NCI-H226 (cell line): ENCODE measurements around the gene HSD17B14.
"Not testable (repeated sequence)": the region's sequence is repeated elsewhere in the genome, so short reads cannot be mapped to it uniquely, and the experiment has no call there.

Experiments used
- DNase-seq: peaks from one replicate; pipeline ENCODE4 v3.0.0-alpha.2; 2015

The HSD17B14 gene

DNA sequence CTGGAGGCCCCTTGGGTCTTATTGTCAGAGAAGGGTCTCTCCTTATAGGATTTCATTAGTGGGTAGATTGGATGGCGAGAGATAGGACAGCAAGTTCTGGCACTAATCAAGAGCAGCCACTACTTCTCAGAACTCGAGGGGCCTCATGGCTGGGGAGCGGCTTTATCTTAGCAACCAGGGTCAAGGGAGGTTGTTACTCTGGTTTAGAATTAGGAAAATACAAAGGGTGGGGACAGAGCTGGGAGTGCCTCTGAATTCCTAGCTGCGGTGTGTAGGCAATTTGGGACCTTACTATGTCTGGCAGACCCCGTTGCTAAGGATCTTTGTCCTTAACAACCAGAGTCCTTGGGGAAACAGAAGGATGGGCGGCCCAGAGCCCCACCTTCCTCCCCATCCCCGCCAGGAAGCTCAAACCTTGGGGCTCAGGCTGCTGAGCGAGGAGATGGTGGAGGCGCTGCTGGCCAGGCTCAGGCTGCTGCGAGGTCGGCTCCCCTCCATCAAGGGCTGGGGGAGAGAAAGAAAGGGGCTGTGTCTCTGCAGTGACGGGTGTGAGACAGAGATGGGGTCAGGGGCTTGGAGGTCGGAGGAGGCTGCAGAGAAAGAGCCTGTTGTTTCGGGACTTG is 30.9 kb upstream of the HSD17B14 start:
- no peak for DNase-seq

DNA sequence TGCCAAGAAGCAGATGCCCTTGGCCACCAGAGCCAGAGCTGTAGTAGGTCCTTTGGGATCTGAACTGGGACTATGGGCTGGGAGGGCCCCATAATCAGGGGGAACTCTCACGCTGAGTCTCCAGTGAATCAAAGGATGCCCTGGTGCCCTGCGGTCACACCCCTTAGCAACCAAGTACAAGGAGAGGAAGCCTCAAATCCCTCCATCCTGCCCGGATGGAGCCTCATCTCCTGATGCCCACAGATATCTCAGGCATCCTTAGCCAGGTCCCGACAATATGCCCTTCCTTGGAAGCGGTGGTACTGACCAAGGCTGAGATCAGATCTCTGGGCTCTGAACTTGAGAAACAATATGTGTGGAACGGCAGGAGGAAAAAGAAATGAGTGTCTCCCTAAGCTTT is 30.4 kb upstream of the HSD17B14 start:
- no peak for DNase-seq

DNA sequence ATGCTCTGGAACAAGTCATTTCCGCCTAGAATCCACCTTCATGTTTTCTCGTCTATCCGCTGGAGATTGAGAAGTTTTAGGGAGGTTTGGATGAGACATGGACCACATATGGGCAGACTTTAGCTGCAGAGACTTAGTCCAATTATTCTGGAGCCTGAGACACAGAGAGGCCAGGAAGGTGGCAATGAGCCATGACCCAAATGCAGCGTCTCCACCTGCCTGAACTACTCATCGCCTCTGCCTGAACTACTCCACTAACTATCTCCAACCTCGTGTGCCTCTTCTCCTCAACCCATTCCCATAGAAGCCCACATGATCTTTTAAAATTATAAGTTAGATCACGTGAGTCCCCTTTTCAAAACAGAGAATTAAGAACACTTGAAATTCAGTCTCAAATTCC is 26.5 kb upstream of the HSD17B14 start:
- DNase-seq, result no peak

DNA sequence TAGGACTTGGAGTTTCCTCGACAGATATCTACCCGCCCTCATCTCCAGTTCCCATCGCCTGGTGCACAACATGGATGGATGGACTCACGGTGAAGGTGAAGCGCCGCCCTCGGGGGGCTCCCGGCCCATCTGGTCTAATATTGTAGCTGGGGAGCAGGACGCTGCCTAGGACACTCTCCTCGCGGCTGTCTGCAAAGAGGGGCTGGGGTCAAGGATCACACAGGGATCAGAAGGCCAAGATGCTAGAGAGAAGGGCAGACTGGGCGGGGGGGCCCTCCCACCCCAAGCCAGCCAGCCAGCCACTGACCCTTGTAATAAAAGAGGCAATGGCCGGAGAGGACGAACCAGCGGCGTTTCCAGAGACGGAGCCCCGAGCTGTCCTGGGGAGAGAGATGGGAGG is 25.0 kb upstream of the HSD17B14 start:
- no peak for DNase-seq

DNA sequence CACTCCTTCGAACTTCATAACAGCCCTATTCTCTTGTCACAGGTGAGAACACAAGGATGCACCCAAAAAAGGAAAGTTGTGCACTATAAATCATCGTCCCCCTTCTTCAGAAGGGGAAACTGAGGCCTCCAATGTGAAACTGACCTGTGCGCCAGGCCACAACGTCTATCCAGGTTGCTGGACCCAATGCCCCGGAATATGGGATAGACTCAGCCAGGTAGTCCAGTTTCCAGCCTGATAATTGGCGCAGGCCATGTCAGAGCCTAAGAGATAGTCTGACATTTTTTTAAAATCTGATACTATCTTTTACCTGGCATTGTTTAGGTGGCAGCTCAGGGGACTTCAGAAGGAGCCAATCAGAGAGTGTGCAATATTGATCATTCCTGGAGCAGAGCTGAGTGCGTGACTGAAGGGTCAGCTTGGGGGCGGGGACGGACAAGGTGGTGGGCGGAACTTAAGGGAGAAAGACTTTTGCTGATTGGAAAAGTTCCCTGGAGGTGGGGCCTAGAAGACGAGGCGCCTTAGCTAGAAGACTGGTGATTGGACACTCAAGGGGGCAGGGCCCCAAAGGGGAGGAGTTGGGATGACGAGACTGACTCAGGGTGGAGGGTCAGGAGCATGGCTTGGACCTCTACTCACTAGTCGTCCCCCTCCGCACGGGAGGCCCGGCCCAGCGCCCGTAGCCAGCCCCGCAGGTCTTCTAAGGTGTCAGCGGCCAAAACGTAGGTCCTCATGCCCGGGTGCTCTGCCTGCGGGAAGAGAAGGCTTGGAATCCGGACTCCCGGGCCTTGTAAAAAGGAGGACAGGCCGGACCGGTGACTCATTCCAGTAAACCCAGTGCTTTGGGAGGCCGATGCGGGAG is 23.7 kb upstream of the HSD17B14 start:
- DNase-seq, result no peak

DNA sequence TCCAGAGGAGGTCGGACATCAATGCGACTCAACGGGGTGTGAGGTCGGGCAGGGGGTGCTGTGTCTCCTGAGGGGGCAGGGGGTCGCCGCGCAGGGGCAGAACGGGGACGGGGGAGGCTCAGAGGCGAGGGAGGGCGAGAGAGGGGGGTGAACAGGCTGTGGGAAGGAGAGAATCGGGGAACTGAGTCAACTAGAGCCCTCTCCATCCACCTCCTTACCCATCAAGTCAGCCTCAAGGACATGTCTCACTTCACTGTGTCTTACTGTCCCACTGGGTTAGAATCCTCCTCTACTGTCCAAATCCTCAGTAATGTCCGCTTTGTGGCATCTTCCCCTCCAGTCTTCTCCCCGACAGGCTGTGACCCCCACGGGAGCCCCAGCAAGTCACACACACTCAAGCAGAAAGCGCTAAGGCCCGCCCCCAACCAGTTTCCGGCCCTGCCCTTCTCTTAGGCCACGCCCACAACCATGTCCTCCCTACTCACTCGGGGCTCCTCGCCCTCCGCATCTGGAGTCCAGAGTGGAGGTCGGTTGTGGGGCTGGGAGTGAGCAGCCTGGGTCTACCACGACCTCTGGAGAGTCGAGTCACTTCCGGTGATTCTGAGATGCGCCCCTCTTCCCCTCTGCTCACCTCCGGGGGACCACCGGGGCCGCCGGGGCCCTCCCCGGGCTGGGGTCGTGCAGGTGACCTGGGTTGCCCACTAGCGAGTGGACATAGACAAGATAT is 22.9 kb upstream of the HSD17B14 start:
- no peak for DNase-seq

DNA sequence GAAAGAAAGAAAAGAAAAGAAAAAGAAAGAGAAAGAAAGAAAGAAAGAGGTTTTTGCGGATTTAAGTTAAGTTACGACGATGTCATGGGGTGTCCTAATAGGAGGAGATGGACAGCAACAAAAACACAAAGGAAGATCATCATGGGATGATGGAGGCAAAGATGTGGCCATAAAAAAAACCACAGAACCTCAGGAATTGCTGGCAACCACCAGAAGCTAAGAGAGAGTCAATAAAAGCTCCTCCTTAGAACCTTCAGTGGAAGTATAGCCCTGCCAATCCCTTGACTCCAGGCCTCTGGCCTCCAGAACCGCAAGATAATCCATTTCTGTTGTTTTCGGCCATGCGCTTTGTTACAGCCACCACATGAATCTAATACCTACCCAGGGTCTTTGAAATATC is 20.6 kb upstream of the HSD17B14 start:
- no peak for DNase-seq

DNA sequence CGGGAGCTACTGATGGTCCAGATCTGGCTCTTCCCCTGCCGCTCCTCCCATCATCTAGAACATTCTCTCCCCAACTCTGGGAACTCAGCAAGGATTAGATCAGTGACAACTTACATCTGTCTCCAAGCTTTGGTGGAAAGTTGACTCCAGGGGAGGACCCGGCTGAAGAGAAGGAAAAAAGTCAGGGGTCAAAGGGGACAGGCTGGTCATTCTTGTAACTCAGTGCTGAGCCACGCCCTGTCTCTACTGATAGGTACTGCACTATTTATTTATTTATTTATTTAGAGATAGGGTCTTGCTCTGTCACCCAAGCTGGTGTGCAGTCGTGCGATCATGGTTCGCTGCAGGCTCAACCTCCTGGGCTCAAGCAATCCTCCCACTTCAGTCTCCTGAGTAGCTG is 17.8 kb upstream of the HSD17B14 start:
- no peak for DNase-seq

DNA sequence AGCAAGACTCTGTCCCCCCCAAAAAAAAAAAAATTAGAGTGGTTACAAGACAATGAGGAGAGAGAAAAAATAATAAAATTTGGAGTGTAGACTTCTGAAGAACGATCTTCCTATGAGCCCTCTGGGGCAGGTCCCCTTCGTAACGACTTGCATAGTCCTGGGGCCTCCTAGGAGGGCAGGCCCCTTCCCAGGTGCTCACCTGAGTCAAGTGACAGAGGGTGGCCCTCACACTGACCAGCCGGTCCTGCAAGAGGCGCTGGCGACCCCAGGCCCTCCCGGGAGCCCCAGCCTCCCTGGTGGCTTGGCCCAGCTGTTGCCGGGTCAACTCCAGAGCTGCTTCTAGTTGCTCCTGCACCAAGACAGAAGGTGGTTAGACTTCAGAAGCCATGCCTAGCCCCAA is 17.2 kb upstream of the HSD17B14 start:
- no peak for DNase-seq

DNA sequence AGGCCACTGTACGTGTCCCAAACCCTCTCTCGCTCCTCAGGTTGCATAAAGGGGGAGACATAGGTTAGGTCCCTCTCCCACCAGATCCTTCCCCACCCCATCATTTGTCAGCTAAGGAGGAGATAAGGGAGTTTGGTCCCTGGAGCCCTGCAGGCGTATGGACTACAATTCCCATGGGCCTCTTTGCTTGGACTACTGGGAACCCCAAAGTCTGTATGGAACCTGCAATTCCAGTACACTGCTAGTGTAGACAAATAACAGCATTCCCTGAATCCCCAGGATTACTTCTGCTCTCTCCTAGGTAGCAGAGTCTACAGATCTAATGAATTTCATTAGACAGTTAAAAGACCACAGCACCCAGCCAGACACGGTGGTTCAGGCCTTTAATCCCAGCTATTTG is 16.0 kb upstream of the HSD17B14 start:
- DNase-seq, result no peak

DNA sequence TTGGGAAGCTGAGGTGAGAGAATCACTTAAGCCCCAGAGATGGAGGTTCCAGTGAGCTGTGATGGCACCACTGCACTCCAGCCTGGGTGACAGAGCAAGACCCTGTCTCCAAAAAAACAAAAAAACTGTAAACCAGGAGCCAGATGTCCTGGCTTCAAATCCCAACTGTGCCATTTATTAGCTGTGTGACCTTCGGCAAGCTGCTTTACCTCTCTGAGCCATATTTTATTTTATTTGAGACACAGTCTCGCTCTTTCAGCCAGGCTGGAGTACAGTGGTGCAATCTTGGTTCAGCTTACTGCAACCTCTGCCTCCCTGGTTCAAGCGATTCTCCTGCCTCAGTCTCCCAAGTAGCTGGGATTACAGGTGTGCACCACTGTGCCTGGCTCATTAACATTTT is 10.4 kb upstream of the HSD17B14 start:
- DNase-seq, result not testable (repeated sequence)

DNA sequence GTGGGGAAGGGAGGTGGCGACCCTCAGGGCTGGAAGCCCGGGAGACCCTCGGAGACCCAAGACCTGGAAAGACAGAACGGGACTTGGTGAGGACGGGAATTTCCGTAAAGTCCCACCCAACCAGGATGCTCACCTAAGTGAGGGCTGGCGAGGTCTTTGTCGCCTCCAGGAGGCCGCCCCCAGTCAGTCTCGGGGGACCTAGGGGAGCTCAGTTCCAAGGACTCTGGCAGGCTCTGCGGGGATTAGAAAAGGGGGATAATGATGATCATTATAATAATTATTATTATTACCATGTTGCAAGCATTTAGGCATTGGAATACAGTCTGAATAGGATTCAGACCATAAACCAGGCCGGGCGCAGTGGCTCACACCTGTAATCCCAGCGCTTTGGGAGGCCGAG is 9.1 kb upstream of the HSD17B14 start:
- DNase-seq, result no peak

DNA sequence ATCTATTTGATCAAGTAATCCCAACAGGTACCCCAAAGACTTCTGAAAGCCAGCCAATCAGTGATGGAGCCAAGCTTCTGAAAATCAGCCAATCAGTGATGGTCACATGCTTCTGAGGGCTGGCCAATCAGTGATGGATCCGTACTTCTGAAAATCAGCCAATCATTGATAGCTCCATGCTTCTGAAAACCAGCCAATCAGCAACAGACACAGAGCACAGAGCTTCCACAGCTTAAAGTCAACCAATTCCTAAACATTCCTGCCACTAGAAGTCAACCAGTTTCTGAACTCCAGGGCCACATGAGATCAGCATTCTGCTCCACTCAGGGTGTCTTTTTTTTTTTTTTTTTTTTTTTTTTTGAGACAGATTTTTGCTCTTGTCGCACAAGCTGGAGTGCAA is 8.2 kb upstream of the HSD17B14 start:
- peak; percentile 39 for DNase-seq

DNA sequence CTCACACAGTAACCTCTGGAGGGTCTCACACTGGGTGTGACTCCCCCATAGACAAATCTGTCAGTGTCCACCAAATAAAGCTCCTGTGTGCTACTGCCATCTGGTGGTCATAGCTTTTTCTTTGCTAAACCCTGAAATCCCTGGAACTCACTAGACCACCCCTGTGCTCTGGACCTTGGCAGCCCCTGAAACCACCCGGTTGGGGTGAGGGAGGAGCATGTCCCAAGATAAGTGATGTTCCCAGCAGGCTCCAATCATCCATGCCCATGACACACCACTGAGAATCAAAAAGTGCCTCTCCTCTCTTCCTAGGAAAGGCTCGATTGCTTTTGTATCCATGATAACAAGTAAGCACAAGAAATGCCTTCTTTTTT is 6.5 kb upstream of the HSD17B14 start:
- DNase-seq, result peak; percentile 7

DNA sequence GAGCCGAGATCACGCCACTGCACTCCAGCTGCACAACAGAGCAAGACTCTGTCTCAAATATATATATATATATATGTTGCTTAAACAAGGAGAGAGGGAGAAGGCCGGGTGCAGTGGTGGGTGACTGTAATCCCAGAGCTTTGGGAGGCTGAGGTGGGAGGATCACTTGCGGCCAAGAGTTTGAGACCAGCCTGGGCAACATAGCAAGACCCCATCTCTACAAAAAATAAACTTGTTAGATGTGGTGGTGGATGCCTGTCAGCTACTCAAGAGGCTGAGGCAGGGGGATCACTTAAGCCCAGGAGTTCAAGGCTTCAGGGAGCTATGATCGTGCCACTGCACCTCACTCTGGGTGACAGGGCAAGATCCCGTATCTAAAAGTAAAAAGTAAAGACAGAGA is 5.3 kb upstream of the HSD17B14 start:
- DNase-seq, result no peak

DNA sequence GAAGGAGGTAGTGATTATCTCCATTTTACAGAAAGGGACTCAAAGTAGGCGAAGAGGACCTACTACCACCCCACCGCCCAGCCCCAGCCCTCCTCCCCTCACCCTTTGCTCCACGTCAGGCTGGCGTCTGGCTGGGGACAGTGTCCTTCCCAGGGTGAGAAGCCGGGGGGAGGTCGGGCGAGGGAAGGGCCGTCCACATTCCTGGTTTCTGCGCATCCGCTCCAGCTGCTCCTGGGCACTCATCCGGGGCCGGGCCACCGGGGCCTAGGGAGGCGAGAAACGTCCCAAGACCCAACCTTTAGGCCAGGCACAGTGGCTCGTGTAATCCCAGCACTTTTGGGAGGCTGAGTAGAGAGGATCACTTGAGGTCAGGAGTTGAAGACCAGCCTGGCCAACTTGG is 4.8 kb upstream of the HSD17B14 start:
- no peak for DNase-seq

DNA sequence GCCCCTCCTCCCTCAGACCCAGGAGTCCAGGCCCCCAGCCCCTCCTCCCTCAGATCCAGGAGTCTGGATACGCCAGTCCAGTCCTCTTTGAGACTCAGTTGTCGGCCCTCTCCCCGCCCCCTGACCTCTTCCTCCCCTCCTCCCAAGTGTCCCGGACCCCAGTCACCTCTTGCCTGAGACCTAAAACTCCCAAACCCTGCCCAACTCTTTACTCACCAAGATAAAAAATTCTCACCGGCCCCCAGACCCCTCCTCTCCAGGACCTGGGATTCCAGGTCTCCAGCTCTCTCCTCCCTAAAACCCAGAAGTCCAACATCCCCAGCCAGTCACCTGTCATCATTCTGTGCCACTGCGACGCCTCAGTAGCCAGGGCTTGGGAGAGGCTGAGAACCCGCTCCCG is 1.4 kb upstream of the HSD17B14 start:
- no peak for DNase-seq

DNA sequence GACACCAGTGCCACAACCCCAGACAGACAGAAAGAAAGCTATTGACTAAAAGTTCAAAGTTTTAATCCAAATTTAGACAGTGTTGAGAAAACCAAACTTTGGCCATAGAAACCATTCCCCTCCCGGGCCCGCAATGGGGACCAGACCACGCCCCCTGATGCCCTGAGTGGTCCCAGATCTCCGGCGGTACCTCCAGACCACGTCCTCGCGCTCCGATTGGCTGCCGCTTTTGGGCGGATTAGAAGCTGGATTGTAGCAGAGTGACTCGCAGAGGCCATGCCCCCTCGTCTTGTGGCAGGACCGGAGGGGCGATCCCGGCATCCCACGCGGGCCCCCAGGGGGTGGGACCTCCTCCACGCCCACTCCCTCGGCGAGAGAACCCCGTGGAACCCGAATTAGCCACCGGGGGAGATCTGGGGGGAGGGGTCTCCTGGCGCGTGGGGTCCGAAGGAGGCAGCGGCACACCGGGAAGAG is 797 bp upstream of the HSD17B14 start:
- peak; percentile 86 for DNase-seq

DNA sequence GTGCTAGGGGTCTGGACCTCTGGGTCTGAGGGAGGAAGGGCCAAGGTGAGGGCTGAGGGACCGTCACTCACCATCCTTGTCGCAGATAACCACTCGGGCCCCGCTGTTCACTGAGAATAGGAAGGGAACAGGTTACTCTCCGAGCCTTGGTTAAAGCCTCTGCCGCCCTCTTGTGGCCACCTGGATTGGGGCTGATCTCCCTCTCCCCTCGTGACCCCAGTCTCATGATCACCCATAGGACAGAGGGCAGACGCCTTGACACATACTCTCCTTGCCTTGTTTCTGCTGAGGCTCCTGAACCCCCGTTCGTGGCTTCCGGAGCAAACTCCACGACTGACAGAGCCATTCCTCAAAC is 580 bp downstream of the HSD17B14 start:
- DNase-seq, result peak; percentile 71

DNA sequence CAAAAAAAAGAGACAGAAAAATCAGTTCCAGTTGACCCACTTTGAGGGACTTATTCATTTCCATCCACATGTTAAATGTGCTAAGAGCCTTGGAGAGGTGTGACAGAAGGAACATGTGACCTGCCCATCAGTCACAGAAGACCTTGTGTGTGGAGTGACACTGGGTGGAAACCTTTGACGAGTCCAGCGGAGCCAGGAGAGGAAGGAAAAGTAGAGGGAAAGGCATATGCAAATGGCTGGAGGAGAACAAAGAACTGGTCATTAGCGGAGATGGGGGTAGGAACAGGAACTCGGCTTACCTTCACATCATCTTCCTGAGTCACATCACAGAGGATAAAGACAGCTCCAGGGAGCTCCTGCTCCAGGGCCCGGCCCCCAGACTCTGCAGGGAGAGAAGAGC is 2.3 kb downstream of the HSD17B14 start:
- DNase-seq, result no peak

DNA sequence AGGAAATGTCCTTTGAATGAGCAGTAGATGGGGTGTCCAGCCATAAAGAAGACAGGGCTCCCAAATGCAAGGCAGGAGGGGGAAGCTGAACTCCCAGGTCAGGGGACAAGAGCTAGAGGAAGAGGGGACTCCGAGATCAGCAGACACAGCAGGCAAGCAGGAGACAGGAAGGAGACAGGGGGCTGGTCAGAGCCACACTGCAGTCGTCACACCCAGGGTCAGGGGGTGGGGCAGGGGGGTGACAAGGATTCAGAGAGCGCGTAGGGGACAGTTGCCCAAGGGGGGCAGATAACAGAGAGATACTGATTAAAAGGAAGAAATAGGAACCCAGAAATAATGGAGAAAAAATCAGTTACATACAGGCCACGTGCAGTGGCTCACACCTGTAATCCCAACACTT is 3.2 kb downstream of the HSD17B14 start:
- DNase-seq, result no peak

DNA sequence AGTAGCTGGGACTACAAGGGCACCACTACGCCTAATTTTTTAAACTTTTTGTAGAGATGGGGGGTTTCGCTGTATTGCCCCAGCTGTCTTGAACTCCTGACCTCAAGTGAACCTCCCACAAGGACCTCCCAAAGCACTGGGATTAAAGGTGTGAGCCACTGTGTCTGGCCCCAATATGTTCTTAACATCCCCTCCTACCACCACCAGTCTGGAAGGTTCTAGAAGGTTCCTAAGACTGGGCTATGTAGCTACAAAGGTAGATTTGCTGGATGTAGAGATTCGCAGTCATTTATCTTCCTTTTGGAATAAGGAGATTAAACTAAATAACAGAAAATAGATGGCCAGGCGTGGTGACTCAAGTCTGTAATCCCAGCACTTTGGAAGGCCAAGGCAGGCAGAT is 5.3 kb downstream of the HSD17B14 start:
- no peak for DNase-seq

DNA sequence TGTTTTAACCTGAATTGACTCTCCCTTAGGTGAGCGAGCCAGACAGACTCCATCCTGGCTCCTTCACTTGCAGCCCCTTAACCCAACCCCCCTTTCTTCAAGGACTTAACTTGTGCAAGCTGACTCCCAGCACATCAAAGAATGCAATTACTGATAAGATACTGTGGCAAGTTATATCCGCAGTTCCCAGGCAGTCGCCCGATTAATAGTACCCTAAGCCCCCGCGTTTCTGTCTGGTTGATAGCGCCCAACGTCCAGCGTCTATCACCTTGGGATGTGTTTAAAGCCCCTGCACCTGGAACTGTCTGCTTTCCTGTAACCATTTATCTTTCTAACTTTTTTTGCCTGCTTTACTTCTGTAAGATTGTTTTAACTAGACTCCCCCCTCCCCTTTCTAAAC is 6.2 kb downstream of the HSD17B14 start:
- no peak for DNase-seq

DNA sequence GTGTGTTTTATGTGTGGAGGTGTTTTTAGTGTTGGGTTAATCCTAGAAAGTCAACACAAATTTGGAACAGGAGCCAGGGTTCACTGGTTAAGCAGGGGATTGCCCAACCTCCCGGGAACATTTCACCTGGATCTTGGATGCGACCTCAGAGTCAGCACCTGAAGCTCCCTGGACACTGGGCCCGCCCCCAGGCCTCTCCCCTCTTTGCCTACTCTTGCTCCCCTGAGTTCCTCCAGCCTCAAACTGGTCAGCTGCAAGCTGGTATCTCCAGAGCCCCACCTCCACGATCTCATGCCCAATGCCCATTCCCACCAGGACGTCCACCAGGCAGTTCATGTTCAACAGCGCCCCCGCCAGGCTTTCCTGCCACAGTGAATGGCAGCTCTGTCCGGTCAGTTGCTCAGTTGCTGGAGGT is 9.7 kb downstream of the HSD17B14 start:
- DNase-seq, result no peak
